Activated CD8-positive, alpha-beta memory T cell treated with anti-CD3 and anti-CD28 coated beads, Interleukin-2, amount 50 U/mL, for 24 hours (primary cell): ENCODE measurements around the gene TOX3.

Source experiments
- DNase-seq: peaks from one replicate; pipeline ENCODE4 v3.0.0-alpha.2; 2020; ENCODE audit errors: extremely low read depth

TOX3 gene

GRCh38 chr16:52563767-52564611, 17.0 kb upstream of the TOX3 start:
- DNase-seq, result no peak

DNA sequence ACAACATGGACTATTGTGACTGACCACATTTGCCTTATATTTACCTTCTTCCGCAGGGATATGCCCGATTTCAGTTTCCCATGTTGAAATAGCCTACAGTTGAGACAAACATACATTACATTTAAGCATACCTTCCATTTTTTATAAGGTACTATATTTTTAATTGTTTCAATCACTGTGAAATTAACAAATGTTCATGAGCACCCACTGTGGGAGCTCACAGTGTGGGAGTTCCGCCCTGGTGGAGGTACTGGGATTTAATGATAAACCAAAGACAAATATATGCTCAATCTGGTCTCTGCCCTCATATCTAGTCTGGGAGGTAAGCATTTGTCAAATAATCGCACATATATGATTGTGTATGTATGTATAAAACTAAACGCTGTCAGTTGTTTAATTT, 15.8 kb upstream of the TOX3 start:
- DNase-seq, result no peak

- no peak for DNase-seq
Measured at GRCh38 chr16:52561910-52562741, 15.2 kb upstream of the TOX3 start.

GRCh38 chr16:52558448-52558847, 11.5 kb upstream of the TOX3 start:
- no peak for DNase-seq

- no peak for DNase-seq
Measured at GRCh38 chr16:52557236-52557635, 10.3 kb upstream of the TOX3 start.

- no peak for DNase-seq
Measured at GRCh38 chr16:52556083-52556482, 9.1 kb upstream of the TOX3 start.

DNA sequence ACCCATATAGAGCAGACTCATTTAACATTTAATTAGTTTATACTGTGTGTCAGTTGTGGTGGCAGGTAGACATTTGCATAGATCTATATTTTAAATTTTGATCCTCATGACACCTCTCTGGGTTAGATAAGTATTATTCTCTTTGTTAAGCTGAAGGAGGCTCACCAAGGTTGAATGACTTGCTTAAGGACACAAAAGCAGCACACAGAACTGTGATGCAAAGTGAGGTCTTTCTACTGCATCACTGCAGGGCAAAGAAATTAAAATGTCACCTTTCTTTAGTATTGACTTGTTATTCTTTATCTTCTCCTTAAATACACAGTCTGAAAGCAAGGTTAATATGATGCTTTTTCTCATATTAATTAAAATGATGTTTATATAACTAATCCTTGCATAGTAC, 8.6 kb upstream of the TOX3 start:
- DNase-seq, result no peak

GRCh38 chr16:52554334-52554733, 7.4 kb upstream of the TOX3 start:
- DNase-seq, result no peak

DNA sequence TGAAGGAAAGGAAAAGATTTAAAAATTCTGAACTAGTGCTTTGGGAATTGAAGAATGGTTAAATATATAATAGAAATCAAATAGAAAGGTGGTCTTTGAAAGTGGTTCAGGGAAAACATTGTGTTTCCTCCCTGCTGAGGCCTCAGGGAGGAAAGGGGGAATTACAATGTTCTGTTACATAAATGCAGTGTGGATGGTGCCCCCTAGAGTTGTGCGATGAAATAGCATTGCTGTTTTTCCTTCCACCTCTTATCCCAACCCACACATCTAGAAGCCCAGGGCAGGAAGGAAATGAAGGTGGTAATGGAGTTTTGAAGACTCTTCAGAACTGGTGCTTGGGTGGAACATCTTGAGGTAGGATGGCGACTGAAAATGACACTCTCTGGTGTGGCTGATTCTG, 6.4 kb upstream of the TOX3 start:
- DNase-seq, result no peak

GRCh38 chr16:52552643-52553042, 5.7 kb upstream of the TOX3 start:
- no peak for DNase-seq

DNA sequence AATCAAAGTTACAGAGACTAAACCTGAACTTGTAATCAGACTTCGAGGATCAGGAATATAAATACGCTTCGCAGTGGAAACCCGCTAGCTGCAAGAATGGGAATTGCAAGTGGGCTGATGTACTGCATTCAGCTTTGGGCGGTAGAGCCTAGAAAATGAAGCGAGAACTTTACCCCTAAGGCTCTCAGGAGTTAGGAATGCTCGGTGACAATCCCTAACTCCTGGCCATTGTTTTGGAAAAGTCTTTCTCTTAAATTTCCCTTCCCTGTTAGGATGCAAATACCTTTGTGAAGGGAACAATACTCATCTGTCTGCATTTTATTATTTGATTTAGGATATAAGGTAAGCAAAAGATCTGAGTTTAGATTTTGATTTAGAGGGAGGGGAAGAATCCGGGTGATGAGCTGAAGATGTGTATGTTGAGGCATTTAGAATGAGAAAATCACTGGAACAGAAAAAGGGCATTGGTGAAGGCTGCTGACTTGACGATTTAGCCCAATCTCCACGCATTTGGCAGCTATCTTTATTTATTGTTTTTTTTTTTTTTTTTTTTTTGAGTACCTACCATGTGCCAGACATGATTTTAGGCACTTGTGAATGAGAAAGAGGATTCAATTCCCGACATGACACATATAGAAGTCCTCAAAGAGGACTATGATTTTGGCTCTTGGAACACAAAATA, 2.2 kb upstream of the TOX3 start:
- DNase-seq, result no peak

DNA sequence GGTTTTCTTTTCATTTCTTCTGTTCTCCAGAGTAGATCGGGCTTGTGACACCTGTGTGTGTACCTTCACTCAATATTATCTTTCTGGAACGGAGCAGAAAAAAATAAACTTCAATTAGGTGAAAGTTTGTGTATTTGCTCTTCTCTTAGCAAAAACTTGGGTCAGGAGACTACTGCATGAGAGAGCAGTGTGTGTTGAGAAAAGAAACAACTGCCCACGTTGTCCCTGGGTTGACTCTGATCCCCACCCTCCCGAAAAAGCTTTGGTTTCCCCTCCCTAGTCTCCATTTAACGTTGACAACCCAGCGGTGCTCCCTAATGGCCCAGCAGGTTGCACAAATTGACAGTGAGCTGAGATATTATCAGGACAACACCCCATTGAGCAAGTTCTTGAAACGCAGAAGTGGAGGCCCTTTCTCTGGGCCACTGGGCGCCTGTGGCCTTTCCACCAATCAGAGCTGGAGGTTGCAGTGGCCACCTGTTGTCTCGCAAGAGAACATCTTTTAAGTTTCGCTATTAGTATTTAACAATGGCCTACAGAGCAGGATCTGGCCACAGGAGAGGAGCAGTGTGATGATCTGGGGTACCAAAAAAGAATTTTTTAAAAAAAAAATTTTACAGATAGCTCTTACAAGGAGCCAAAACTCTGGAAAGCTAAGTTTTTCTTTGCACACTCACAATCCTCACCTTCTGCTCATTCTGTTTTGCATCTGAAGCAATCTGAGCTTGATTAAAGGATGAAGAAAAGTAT, 1.5 kb upstream of the TOX3 start:
- DNase-seq, result no peak

GRCh38 chr16:52547834-52548215, 882 bp upstream of the TOX3 start:
- no peak for DNase-seq

GRCh38 chr16:52546291-52547003, 496 bp downstream of the TOX3 start:
- no peak for DNase-seq

DNA sequence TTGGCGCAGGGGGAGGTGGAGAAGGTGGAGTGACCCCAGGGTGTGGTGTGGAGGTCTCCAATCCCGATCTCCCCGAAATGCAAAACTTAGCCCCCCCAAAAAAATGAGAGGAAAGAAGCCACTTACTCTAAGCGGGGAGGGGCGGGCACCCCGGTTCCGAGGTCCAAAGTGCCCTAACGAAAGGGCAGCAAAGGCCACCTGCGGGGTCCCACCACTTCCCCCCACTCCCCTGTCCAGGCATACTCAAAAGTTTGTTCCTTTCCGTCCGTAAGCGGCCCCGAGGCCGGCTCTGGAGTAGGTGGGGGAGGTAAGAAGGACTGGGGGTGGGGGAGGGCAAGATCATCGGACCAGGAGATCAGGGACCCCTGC, 1.1 kb downstream of the TOX3 start:
- DNase-seq, result no peak

DNA sequence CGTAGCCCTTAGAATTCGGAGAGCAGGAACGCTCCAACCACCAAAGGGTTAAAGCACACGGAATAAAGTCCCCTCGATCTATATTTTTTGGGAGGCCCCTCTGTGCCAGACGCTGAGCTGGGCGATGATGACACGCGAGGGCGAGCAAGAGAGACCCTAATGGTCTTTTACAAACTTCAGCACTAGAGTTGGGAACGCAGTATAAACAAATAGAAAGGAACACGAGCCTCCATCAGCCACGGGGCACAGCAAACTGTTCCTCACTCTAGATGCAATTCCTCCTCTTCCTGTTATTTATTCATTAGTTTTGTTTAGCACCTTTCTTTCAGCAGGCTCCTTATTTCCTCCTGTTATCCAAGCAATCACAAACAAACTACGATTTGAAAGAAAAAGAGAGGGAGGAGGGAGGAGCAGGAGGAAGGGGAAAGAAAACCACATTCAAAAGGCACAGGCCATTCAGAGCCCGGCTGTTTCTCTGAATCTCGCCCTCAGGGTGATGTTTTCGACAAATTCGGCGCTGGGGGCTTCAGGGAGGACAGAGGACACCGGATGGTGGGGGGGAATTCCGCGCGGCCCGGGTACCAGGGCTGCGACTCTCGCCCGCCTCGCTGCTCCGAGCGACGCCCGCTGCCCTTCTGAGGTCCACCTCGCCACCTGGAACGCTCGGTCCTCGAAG, 1.6 kb downstream of the TOX3 start:
- DNase-seq, result no peak

GRCh38 chr16:52544703-52545102, 2.2 kb downstream of the TOX3 start:
- DNase-seq, result no peak

GRCh38 chr16:52543654-52544053, 3.3 kb downstream of the TOX3 start:
- no peak for DNase-seq

DNA sequence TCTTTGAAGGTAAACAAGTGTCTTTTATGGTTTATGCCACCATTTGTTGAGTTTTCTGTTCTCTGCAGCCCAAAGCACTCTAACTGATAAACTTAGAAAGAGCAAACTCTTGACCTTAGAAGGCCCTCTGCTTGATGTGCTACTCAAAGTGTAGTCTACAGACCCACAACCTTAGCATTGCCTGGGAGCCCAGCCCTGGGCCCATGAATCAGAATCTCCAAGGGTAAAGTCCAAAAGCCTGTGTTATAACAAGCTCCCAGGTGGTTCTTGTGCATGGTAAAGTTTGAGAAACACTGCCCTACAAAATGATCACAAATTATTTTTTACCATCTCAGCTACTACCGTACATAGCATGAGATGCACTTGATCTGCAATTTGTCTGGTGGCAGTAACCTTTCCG, 6.0 kb downstream of the TOX3 start:
- DNase-seq, result no peak

DNA sequence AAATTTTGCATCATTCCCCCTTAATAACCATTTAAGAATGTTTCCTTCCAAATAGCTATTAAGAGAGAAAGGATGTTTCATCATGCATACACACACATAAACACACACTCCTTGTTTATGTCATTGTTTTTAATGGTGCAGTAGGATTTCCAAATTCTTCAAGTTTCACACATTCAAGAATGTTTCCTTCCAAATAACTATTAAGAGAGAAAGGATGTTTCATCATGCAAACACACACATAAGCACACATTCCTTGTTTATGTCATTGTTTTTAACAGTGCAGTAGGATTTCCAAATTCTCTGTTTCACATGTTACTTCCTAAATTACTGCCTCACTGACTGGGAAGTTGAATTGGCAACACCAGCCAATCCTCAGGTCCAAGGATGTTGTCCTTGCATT, 7.8 kb downstream of the TOX3 start:
- DNase-seq, result no peak

GRCh38 chr16:52538511-52538910, 8.4 kb downstream of the TOX3 start:
- DNase-seq, result no peak
